NOMO-1 (cell line): ENCODE data around the gene KCNH2.

Experiments used
- DNase-seq, 2 experiments: peaks; one replicate each; lab custom pipeline; 2025; ENCODE audit not compliant: unreplicated experiment in 2 of 2; lab: John Stamatoyannopoulos, UW

Gene KCNH2

DNA sequence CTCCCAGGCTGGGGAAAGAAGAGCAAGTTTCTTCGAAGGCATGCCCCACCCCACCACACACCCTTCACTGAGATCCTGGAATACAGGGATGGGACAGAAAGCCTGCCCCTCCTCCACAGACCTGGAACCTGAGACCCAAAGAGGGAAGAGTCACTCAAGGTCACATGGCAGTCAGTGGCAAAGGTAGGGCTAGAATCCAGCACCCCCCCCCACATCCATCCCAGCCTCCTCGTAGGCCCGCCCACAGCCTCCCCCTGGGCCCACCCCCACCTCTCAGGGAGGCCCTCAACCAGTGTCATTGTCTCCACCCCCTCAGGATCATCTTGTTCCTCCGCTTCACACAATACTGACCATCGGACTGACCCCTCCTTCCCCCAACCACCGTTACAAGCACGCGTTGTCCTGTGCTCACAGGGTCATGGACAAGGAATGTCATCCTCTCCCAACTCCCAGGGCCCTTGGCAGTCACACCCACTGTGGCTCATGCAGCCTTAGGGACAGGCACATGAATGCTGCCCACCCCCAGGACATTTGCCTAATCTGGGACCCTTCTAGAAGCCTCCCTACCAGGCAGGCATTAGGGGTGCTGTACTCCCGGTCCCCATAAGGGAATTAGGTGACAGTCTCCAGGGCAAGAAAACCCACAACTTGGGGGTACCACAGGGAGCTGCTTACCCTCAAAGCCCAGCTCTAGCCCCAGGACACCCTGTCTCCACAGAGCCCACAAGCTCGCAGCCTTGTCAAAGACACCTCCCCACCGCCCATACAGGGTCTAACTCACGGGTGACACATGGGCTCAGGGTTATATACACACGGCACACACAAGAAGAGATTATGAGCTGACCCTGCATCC, 1.4 kb downstream of the KCNH2 start:
- DNase-seq: no peak

DNA sequence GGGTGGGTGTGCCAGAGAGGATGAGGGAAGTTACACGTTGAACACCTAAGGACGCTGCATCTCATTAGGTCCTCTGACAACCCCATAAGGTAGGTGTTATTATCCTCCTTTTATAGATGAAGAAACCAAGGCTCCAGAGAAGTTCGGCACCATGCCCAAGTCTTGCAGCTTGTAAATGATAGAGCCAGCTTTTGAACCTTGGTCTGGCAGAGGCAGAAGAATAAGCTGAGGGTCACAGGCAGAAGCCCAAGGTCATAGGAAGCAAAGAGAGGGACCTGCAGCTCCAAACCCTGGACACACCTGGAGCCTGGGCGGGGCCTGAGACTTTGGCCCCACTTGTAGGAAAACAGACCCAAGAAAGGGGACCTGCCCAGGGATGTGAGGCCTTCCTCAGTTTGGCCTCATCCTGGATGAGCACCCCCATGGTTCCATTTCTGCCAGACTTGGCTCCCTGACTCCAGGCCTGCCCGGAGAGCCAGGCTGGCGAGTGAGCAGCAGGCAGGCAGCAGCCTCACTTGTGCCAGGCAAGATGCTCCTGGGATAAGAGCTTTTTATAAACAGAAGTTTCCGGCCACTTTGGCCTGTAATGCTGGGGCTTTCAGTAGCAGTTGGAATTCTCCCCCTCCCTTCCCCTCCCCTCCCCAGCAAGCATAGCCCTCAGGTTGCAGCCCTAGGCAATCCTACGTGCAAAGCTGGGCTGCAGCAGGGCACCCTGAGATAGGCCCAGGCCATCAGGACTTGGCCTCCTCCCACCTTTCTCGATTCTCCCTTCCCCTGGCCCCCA, 2.4 kb downstream of the KCNH2 start:
- no peak for DNase-seq

DNA sequence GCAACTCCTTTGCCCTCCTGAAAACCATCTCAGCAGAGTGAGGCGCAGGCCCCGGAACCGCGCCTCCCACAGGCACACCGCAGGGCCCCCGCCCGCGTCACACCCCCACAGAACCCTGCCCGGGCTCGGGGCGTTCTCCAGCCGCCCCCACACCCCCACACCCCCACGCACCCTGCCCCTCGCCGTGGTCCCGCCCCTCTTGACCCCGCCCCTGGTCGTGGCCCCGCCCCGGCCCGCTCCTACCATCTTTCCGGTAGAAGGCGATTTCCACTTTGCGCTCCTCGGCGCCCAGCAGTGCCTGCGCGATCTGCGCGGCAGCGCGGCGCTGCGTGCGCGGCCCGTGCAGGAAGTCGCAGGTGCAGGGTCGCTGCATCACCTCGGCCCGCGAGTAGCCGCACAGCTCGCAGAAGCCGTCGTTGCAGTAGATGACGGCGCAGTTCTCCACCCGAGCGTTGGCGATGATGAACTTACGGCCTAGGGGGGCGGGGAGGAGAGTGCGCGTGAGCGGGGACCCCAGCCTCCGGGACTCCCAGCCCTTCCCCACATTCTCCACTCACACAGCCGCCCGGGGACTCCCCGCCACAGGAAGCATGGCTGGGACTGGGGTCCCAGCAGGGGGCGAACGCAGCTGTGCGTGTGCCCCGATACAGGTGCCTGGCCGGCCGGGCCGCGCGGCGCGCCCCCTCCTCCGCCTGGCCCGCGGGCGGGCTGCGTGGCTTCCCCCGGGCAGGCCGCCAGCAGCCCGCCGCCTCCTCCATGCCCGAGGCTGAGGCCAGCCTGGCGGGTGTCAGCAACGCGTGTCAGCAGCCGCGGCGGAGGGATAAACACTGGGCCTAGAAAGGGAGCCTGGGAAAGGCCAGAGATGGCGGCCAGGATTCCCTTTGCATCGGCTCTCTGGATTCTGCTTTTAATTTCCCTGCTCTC, 3.4 kb downstream of the KCNH2 start:
- no peak for DNase-seq

DNA sequence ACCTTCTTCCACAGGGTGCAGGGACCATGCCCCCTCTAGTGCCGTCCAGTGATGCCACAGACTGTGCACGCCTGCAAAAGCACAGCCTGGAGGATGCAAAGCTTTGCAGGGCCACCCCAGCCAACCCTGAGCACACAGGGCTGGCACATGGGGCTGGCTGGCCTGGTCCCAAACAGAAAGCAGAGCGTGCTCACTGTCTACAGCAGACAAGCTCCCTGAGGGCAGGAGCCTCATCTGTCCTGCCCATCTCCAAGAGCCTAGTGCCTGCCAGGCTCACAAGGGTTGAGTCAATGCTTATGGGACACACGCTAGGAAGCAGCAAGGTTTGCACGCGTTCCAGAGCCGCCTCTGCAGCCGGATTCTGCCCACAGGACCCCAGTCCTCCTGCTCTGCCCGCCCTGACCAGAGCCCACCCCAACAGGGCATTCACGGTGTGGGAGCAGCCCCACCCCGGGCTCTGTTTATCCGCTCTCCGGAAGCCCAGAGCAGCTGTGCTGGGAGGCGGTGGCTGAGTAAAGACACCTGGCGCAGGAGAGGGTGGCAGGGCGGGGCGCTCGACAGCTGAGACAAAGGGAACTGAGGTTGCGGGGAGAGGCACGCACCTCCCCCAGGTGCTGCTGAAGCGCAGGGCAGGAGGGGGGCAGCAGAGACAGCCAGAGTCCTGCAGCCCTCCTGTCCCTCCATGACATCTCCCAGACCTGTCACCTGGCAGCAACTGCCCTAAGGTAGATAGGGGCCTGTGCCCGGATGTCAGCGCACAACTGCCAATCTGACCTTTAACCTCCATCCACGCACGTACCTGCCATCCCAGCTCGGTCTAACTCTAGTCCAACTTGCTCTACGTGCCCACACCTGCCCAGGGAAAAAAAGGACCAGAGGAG, 4.3 kb downstream of the KCNH2 start:
- DNase-seq: no peak

DNA sequence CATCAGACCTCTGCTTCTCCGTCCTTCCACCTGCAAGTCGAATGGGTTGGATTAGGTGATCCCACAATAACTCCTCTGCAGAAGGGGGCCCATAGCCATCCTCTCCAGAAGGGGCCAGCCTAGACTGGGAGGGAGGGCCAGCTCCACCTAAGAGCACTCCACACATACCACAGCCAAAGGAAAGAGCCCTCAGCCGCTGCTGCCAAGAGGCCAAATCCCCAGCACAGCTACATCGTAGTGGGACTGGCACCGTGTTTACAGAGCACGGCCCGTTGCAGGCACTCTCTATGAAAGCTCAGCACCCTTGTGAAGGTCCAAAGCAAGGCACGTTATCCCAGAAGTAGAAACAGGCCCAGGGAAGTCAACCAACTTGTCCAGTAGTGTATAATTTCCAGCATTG, 5.4 kb downstream of the KCNH2 start:
- no peak for DNase-seq

DNA sequence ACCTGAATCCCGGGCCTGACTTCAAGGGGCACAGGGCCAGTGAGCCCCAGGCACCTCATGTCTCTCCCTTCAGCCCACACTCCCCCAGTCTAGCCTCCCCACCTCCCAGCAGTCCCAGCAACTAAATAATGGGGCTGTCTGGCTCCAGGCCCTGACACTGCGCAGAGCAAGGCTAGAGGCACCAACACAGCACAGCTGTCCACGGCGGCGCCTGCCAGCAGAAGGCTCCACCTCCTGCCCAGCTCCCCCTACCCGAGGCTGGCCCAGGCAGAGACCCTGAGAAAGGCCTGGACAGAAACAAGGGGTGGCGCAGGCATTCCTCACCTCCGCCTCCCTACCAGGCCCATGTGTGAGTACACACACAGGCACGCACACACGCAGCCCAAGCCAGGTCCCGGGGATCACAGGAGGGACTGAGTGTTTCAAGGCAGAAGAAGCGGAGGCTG, 6.1 kb downstream of the KCNH2 start:
- no peak for DNase-seq

DNA sequence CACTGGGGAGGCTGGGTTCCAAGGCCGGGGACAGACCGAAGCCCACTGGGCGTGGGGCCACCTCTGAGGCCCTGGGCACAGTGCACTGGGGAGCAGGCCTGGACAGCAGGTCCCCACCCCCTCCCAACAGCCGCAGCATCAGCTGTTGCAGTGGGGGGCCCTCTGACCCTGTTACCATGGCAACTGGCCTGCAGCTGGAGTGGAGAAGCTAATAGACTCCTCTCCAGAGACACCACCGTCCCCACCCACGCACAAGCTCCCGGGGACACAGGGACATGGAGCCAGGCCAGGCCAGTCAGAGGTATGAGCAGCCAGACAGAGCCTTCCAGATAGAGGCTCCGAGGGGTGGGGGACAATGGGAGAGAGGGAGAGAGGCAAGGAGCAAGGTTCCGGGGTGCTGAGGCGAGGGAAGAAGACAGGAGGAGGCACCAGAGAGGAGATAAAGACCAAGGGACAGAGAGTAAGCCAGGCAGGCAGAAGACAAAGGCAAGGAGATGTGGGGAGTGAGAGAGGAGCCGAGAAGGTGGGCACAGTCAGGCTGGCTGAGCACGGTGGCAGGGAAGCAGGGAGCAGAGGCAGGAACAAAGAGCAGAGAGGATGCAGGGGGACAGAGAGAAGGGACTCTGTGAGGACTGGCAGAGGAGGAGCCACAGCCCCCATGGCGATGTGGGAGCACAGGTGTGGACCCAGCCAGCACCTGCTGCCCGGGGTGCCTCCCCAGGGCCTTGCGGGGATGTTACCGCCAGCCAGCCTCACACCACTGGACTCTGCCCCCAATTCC, 6.7 kb downstream of the KCNH2 start:
- no peak for DNase-seq

DNA sequence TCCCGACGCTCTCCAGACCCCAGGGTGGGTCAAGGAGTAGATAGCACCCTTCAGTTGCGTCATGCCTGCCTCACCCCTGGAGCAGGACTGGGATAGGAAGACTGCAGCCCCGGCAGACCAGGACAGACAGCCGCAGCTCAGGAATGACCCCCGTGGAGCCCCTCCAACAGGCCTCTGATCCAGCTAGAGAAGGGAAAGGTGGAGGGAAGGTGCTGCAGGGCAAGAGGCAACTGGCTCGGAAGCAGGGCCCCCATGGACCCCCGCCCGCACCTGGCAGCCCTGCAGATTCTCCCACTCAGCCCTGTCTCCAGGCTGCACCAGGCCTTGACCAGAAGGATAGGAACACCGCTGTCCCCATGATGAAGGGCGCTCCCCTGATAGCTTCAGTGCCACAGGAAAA, 7.7 kb downstream of the KCNH2 start:
- DNase-seq: no peak

DNA sequence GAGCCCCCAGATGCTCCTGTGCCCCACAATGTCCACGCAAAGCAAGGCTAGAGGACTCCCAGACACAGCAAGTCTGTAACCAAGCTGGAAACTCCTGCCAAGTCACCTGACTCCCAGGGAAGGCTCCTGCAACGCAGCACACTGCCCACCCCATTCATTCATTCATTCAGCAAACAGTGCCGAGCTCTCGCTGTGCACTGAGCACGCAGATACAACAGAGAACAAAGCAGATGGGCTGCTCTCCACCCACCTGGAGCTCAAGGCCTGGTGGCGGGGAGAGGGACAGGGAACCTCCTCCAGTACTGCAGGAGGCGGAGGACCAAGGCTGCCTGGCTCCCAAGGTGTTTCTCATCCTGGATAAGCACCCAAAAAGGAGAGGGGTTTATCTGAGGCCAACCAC, 8.6 kb downstream of the KCNH2 start:
- no peak for DNase-seq

DNA sequence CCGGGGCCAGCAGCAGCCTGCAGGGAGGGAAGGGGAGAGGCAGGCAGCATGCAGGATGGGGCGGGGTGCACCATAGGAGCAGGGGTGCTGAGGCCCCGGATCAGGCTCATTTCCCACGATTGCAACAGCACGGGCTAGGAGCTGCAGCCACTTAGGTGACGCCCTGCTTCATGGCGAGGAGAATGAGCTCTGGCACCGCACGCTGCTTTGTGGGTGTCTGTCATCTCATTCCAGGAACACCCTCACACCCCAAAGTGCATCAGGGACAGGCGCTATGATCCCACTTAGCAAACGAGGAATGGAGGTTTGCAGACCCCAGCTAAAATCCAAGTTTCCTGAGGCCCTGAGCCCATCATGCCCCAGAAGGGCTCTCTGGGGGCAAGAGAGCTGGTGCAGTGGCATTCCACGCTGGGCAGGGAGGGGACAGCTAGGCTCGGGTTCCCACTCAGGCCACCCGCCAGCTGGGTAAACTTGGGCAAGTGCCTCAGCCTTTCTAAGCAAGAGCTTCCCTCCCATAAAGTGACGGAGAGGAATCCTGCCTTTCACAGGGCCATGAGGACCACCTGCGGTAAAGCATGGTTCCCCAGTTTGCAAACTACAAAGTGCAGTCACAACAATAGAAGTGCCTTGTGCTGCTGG, 9.3 kb downstream of the KCNH2 start:
- DNase-seq: no peak

DNA sequence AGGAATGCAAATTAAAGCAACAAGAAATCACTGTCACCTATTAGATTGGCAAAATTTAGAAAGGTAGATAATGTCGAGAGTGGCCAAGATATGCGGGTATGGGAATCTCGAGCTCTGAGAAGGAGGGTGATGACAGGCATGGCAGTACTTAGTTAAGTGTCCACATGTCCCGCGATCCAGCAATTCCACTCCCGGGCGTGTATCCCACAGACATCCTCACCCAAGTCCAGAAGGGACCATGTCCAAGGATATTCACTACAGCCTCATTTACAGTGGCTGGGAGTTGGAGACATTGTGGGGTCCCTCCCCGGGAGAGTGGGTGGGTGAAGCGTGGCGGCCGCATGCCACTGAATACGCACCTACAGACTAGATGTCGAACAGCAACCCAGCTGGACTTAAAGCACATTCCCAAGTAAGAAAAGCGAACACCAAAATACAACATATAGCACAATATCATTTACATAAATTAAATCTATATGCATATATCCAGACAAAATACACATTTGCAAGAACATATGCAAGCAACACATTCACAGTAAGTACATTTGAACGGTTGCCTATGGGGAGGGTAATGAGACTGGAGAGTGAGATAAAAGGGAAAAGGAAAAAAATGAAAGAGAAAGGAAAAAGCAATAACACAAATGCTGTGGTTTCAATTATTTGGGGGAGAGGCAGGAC, 9.9 kb downstream of the KCNH2 start:
- no peak for DNase-seq

DNA sequence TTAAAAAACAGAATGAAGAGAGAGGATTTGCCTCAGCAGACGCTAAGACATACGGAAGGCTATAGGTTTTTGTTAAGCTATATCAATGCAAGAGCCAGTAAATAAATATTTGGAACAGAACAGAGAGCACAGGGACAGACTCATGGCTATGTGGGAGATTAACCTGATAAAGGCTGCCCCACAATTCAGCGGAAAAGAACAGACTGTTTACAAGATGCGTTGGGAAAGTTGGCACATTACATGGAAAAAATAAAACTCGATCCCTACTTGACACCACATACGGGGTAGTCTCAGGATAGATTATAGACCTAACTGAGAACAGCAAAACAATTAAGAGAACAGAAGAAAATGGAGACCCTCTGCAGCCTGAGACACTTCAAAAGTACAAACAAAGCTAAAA, 10.8 kb downstream of the KCNH2 start:
- no peak for DNase-seq

DNA sequence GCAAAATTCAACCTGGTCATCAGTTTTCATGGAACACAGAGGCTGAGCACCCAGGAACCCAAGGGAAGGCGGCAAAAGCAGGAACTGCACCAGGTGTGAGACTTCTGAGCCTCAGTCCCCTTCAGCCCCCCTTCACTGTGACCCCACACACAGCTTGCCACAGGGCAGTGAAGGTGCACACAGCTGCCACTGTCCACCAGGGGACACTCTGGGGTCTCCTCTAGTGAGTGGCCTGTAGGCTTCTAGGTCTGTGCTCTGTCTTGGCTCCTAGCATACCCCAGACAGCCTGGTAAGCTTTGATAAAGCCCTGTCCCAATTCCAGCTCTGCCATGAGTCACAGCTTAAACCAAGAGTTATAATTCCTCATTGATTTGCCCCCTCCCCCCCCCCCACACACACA, 12.1 kb downstream of the KCNH2 start:
- DNase-seq: no peak

DNA sequence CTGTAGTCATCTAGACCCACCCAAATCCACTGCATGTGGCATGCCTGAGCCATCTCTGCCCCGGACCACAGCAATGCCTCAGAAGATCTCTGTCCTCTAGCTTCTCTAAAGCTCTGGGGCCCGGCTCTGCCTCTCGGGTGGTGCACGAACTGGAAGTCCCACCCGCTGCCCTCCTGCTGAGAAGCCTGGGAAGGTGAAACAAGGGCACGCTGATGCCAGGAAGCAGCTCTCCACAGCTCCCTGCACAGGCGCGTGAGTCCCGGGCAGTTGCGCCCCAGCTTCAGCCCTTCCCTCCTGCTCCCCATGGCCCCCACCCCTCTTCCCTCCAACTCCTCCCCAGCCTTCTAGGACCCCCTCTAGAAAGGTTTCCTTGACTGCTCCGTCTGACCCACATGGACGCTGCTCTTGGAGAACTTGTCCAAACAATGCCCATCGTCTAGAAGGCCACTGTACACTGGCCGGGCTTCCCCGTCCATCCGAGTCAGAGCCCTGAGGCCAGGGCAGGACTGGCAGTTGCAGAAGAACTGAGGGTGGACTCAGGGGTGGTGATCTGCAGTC, 12.8 kb downstream of the KCNH2 start:
- DNase-seq: no peak

DNA sequence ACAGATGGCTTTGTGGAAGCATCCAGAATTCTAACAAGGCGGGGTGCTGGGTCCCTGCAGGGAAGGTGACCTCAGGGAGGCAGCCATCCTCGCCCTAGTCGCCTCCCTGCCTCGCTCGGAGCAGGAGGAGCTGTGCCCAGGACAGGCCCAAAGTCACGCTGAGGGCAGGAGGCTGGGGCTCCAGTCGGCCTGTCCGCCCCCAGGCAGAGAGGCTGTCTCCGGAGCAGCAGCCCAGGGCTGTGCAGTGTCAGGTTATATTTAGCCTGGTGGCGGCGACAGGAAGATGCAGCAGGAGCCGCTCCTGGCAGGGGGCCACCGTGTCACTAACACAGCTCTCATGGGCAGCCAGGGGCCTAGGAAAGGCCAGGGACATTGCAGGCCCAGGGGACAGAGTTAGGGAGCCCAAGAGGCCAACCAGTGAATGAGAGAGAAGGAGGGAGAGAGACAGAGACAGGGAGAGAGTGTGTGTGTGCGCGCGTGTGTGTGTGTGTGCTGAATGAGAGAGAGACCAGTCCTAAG, 13.5 kb downstream of the KCNH2 start:
- no peak for DNase-seq

DNA sequence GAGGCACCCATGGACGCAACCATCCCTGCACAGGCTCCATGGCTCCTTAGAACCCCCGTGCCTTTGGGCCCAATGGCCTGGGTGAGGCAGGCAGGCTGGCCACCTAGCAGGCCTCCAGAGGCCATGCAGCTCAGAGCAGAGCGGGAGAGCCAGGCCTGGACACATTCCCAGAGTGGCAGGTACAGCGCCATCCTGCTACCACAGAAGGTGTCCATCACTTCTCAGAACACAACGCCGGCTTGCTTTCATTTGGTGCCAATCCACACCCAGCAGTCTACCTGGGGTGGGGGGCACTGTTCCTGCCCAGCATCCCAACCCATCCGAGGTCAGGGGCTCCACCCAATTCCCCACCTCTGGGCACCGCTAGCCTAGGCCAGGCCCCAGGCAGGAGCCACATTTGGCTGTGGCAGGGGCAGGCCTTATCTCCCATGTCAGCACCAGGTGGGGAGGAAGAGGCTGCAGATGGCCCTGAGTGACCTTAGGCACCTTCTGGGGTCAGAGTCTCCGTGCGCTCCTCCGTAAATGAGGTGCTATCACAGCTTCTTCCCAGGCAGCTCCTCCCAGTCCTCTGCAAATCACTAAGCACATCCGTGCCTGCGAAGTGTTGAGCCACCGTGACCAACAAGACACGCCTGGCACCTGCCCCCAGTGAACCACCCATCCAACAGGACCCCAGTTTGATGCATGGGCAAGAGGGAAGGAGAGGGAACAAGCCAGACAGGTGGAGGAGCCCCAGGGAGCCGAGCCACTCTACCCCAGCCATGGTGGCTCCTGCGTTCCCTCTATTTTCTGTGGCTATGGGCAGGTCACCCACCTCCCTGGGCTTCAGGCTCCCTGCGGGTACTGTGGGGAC, 14.2 kb downstream of the KCNH2 start:
- DNase-seq: no peak
